ENCODE measurements around the gene SPATA31A7. TPM values are rescaled to one million over a fixed set of nuclear protein-coding genes. Genes with fewer than 3 reads are reported as not detected.
"Not testable (repeated sequence)": the region's sequence is repeated elsewhere in the genome, so short reads cannot be mapped to it uniquely, and the experiment has no call there.

Gene SPATA31A7
- total RNA-seq = not detected

DNA sequence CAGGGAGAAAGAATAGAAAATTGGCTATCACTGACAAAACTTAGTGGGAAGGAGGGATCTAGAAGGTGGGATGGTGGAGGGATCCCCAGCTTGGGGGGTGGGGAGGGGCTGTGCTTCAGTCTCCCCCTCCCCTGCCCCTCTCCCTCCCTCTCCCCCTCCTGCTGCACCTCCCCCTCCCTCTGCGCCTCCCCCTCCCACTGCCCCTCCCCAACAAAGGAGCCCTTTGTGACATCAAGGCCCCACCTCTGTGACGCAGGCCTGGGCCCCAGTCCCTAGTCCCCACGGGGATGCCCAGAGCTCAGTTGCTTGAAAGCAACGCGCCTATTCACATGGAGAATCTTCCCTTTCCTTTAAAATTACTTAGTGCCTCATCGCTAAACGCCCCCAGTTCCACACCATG is at the start of gene SPATA31A7:
Gene SPATA31A7 (plus strand): TSS at position 301 of the 400 bp plus-strand sequence. CDS start 29 bp downstream, at position 330.
- not testable (repeated sequence) for ATAC-seq

DNA sequence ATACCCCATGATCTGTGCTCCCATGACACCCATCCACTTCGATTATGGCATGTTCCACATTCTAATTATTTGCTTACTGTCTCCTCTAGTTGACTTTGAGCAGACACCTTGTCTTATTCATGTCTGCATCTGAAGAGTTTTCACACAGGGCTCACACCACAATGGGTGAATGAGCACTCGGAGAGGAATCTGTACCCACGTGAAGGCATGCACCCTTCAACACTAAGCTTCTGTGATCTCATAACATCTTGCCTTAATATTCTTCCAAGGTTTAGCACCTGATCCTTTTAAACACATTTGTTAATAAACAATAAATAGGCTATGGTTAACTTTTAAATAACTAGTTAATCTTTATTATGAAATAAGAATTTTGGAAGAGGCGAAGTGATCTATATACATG is 36.6 kb downstream of the SPATA31A7 start:
- not testable (repeated sequence) for ATAC-seq
